DMS153 treated with DMSO at 0.1 percent for 48 hours (cell line): ENCODE data around the gene ENTPD6.
"Not testable (repeated sequence)": the region's sequence is repeated elsewhere in the genome, so short reads cannot be mapped to it uniquely, and the experiment has no call there.

Experiments used
- DNase-seq: peaks from one replicate; lab custom pipeline; 2025; ENCODE audit not compliant: unreplicated experiment; lab: John Stamatoyannopoulos, UW

ENTPD6 gene

DNA sequence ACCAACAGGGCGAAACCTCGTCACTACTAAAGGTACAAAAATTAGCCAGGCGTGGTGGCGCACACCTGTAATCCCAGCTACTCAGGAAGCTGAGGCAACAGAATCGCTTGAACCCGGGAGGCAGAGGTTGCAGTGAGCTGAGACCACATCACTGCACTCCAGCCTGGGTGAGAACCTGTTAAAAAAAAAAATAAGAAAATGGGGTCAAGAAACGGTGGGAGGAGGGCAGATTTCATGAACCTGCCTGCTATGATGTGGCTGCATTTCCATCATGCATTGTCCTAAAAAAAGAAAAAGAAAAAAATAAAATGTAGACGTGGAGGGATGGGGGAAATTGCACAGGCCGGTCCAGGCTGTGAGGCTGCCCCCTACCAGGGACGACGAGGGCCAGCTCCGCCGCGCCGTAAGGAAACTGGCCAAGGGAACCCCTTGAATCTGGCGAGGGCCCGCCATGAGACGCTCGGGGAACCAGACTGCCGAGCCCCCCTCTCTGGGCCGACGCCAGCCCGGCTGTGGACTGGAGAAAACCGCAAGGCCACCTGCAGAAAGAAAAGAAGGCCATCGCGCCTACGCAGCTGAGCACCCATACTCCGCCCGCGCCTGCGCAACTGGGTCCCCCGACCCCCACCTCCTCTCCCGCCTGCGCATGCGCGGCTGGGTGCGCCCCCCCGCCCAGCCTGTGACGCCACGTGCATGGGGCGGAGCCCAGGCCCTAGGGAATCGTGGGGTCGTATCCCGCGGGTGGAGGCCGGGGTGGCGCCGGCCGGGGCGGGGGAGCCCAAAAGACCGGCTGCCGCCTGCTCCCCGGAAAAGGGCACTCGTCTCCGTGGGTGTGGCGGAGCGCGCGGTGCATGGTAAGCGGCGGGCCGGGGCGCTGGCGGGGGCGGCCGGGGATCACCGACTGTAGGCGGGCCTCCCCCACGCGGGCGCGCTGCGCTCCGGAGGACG lies at the start of gene ENTPD6:
Gene ENTPD6, plus strand, starts transcription at position 699 of the 948 bp plus-strand sequence. CDS start 10,825 bp downstream, outside the sequence.
- peak; percentile 44 for DNase-seq

- DNase-seq: no peak
Observed at GRCh38 chr20:25146976-25147375, 48.5 kb upstream of the ENTPD6 start.

- DNase-seq: no peak
Observed at GRCh38 chr20:25147716-25148115, 47.8 kb upstream of the ENTPD6 start.

DNA sequence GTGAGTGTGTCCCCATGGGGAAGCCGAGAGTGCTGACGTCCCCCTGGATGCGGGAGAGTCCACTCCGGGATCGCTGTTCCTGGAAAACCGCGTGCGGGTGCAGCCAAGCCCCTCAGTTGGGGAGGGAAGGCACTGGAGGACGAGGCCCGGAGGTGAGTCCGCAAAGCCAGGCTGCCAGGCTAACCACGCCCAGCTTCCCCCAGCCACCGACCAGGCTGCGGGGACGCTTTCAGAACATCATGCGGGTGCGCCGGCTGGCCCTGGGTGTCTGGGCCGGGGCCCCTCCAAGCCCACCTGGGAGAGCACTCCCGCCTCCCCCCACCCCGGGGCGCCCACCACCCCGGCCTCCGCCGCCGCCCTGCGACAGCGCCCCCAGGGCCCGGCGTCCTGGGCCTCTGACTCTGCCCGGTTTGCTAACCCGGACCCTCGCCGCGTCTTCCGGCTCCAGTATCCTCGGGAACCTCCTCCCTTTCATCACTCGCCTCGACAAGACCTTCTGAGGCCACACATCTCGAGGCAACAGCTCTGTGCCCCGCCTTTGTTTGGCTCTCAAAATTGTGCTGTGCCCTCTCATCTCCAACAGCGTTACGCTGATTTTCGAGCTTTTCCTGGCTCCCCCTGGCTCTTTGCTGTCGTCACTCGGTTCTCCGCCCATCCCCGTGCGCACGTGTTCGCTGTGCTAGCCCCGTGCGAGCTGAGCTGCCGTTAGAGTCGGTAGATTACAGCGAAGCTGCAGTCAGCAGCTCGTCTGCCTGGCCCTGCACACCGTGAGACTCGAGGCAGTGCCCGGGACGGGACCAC lies 47.1 kb upstream of the ENTPD6 start:
- DNase-seq: peak; percentile 3

DNA sequence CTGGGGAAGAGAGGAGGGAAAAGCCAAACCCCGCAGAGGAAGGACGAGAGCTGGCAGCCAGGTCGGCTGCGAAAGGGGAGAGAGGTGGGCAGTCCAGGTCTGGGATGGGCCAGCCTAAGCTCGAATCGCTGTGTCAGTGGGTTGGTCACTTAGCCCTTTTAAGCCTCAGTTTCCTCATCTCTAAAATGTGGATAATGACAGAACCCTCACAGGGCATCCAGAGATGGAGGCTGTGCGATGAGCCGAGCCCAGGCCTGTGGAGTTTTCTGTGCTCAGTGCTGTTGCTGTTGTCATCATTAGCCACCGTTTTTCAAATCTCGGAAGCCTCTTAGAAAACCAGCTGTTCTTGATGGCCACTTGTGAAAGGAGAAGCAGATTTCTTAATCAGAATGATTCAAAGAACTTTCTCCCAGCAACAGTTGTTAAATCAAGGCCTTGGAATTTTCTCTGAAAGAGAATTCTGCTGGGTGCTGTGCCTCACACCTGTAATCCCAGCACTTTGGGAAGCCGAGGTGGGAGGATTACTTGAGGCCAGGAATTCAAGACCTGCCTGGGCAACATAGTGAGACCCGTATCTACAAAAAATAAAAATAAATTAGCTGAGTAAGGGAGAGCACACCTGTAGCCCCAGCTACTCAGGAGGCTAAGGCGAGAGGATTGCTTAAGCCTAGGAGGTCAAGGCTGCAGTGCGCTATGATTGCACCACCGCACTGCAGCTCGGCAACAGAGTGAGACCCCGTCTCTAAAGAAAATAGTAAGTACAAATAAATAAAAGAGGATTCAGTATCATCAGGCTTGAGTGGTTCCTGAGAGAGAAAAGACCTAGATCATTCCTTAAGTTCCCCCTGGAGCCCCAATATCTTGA lies 46.3 kb upstream of the ENTPD6 start:
- no peak for DNase-seq

GRCh38 chr20:25150016-25150415 lies 45.5 kb upstream of the ENTPD6 start:
- DNase-seq: no peak

GRCh38 chr20:25158043-25158442 lies 37.5 kb upstream of the ENTPD6 start:
- DNase-seq: no peak

DNA sequence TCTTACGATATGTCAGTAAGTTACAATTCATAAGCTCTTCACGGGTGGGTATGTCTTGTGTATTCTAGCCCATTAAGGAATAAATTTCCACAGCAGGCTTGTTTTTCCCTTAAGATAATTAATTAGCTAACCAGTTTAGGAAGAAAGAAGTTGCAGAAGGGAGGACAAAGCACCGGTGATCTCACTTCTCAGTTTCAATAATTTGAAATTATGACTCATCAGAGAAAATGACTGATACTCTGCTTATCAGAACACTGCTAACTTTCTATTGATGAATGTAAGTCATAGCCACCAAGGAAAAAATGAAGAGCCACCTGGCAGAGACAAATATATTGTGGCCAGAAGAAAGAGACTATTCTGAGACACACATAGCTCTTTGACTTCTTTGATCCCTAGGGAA lies 35.0 kb upstream of the ENTPD6 start:
- DNase-seq: no peak

DNA sequence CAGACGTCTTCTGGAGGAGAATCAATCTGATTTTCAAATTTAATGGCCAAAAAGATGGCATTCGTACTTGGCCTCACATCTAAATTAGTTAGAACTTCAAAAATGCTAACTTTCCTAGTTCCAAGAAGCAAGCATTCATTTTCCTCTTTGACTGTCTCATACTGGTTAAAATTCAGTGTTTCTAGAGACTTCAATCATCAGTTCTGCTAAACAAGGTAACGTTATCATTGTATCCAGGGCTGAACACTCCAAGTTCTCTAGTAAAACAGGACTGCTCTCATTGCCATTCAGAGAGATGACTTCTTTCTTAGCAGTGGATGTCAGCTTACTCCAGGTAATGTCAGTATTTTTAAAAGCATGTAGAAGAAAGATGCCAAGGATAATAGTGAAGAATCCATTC lies 34.6 kb upstream of the ENTPD6 start:
- DNase-seq: no peak

DNA sequence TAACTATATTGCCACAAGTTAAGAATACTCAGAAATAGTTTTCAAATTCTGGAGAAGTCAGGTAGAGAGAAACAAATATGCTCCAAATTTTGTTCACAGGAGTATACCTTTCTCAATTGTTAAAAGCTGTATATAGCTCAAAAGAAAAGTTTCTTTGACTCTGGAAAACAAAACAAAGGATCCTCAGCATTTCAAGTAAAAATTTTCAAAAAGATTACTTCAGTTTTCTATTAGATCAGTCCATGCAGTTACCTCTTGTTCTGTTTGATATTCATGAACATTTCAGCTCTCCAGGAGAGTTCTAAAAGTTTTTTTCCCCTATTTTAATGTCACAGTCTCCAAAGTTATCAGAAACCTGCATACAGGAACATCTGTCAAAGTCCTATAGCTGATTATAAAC lies 30.4 kb upstream of the ENTPD6 start:
- DNase-seq: no peak

DNA sequence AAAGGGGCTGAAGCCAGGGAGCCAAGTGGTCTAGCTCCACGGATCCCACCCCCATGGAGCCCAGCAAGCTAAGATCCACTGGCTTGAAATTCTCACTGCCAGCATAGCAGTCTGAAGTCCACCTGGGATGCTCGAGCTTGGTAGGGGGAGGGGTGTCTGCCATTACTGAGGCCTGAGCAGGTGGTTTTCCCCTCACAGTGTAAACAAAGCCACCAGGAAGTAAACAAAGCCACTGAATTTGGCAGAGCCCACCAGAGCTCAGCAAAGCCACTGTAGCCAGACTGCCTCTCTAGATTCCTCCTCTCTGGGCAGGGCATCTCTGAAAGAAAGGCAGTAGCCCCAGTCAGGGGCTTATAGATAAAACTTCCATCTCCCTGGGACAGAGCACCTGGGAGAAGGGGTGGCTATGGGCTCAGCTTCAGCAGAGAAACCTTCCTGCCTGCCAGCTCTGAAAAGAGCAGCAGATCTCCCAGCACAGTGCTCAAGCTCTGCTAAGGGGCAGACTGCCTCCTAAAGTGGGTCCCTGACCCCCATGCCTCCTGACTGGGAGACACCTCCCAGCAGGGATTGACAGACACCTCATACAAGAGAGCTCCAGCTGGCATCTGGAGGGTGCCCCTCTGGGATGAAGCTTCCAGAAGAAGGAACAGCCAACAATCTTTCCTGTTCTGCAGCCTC lies 29.3 kb upstream of the ENTPD6 start:
- not testable (repeated sequence) for DNase-seq

- no peak for DNase-seq
Observed at GRCh38 chr20:25173321-25173720, 22.2 kb upstream of the ENTPD6 start.

DNA sequence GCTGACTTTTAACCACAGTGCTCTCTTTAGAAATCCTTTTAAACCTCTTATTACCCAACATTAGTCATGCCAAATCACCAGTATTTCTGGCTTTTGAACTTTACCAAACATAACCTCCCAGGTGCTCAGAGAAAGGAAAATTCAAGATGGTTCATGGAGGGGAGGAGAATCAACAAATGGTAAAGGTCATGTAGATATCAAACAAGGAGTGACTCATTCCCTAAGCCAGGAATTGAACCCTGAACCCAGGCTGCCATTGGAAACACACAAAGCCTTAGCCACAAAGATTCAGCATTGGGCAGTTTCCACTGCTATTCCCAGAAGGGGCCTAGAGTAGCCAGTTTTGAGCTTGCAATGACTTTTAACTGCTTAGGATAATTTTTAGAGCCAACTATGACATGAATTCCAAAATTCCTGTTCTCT lies 21.6 kb upstream of the ENTPD6 start:
- DNase-seq: no peak

- no peak for DNase-seq
Observed at GRCh38 chr20:25176184-25176583, 19.3 kb upstream of the ENTPD6 start.

DNA sequence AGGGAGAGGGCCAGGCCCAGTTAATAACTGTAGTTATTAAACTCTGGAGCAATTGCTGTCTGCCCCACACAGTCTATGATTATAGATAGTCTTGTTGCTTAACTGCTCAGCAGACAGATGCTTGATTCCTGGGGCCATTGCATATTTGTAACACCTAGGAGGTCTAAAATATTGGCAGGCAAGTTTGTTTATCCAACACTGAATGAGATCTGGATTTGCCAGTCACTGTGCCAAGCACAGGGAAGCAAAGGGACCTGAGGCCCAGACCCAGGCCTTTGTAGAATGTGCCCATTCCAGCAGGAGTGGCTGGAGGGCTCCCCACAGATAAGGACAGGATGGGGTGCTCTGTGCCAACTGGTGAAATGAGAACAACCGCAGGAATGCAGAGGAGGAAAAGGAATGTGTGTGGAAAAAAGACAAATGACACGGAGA lies 17.6 kb upstream of the ENTPD6 start:
- DNase-seq: no peak

DNA sequence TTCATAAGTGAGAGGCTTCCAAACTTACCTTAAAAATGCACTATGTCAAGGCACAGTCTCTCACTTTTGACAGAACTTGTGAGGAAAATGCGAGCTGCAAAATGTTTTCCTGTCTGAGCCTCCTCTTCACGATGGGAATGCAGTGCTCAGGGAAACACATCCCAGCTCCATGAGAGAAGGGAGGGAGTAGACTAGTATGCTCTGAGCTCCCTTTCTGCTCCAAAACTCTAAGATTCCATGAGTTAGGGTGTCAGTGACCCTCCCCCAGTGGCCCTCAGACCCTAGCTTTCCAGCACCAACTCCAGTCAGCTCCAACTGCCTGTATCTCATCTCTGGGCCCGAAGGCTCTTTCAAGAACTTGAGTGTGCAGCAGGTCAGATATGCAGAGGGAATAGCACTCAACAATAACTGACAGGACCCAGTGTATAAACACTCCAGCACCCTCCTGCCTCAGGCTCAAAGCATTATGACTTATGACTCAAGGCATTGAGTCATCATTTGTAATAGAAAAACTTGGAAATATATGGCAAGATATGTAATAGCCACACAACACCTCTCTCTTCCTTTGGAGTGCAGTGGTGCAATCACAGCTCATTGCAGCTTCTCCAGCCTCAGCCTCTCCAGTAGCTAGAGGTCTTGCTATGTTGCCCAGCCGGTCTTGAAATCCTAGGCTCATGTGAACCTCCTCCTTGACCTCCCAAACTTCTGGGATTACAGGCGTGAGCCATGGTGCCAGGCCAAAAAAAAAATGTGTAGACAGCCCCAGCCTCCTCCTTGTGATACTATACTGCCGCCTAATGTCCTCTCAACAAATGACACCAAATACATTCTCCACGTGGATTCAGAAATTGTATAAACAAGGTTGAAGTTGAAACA lies 16.7 kb upstream of the ENTPD6 start:
- peak; percentile 40 for DNase-seq

- DNase-seq: no peak
Observed at GRCh38 chr20:25179439-25180089, 15.9 kb upstream of the ENTPD6 start.

DNA sequence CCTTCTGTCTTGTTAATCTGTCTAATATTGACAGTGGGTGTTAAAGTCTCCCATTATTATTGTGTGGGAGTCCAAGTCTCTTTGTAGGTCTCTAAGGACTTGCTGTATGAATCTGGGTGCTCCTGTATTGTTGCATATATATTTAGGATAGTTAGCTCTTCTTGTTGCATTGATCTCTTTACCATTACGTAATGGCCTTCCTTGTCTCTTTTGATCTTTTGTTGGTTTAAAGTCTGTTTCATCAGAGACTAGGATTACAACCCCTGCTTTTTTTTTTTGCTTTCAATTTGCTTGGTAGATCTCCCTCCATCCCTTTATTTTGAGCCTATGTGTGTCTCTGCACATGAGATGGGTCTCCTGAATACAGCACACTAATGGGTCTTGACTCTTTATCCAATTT lies 11.1 kb upstream of the ENTPD6 start:
- DNase-seq: not testable (repeated sequence)

DNA sequence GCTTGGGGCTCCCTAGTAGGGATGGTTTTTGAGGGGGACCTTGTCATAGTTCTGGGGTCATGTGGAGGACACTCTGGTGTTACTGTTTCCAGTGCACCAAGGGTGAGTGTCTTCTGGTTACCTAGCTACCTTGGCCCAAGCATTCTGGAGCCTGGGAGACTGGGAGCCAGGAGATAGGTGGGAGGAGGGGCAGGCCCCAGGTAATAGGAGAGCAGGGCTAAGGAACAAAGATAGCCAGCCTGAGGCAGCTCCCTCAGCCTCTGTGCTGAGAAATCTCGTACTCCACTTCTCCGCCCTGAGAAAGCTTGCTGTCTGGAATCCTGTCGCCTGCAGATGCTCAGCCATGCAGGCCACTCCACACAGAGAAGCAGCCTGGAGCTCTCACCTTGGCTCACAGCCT lies 8.3 kb upstream of the ENTPD6 start:
- DNase-seq: no peak
